Measurements from ENCODE around the gene RAB4B.
"Not testable (repeated sequence)": the region's sequence is repeated elsewhere in the genome, so short reads cannot be mapped to it uniquely, and the experiment has no call there.

Gene RAB4B

GRCh38 chr19:40763526-40763925 lies 14.5 kb upstream of the RAB4B start:
- Histone ChIP-seq H3K27ac (ENCODE audit: low read depth, low read length) (no peak overlapping the region), H3K4me1 (ENCODE audit: control insufficient read depth in 1 of 2, insufficient read depth in 2 of 2, low read length in 2 of 2) (no peaks in the 10 kb centered on the region), H3K36me3 (ENCODE audit: control insufficient read depth in 1 of 2, insufficient read depth in 2 of 2, low read length in 2 of 2) (peaks cover 63 to 83% of the 10 kb centered on the region in 2 donors), H3K4me3 (ENCODE audit: low read depth in 1 of 2, low read length in 2 of 2) (no peak overlapping the region), H3K9ac (ENCODE audit: low read depth in 1 of 2, low read length in 2 of 2) (no peak overlapping the region), H3K9me3 (ENCODE audit: control insufficient read depth in 1 of 2, low read length in 2 of 2) (no peaks in the 10 kb centered on the region), H3K27me3 (ENCODE audit: control insufficient read depth in 1 of 2, insufficient read depth in 2 of 2, low read length in 2 of 2) (no peaks in the 10 kb centered on the region)

- H3K9me3 ChIP-seq (ENCODE audit: control insufficient read depth in 1 of 2, low read length in 2 of 2): no peaks in the 10 kb centered on the region
- no peak overlapping the region for H3K4me3 ChIP-seq (ENCODE audit: low read depth in 1 of 2, low read length in 2 of 2)
- H3K27ac ChIP-seq (ENCODE audit: low read depth, low read length): no peak overlapping the region
- H3K9ac ChIP-seq (ENCODE audit: low read depth in 1 of 2, low read length in 2 of 2): no peak overlapping the region
- H3K36me3 ChIP-seq (ENCODE audit: control insufficient read depth in 1 of 2, insufficient read depth in 2 of 2, low read length in 2 of 2): peaks cover 66 to 79% of the 10 kb centered on the region in 2 donors
- H3K27me3 ChIP-seq (ENCODE audit: control insufficient read depth in 1 of 2, insufficient read depth in 2 of 2, low read length in 2 of 2): no peaks in the 10 kb centered on the region
- H3K4me1 ChIP-seq (ENCODE audit: control insufficient read depth in 1 of 2, insufficient read depth in 2 of 2, low read length in 2 of 2): no peaks in the 10 kb centered on the region
Observed at GRCh38 chr19:40763963-40764362, 14.1 kb upstream of the RAB4B start.

- H3K9ac ChIP-seq (ENCODE audit: low read depth in 1 of 2, low read length in 2 of 2); H3K9me3 ChIP-seq (ENCODE audit: control insufficient read depth in 1 of 2, low read length in 2 of 2); H3K4me3 ChIP-seq (ENCODE audit: low read depth in 1 of 2, low read length in 2 of 2); H3K27me3 ChIP-seq (ENCODE audit: control insufficient read depth in 1 of 2, insufficient read depth in 2 of 2, low read length in 2 of 2); H3K27ac ChIP-seq (ENCODE audit: low read depth, low read length); H3K4me1 ChIP-seq (ENCODE audit: control insufficient read depth in 1 of 2, insufficient read depth in 2 of 2, low read length in 2 of 2): not testable (repeated sequence)
- peaks cover 47 to 55% of the 10 kb centered on the region in 2 donors for H3K36me3 ChIP-seq (ENCODE audit: control insufficient read depth in 1 of 2, insufficient read depth in 2 of 2, low read length in 2 of 2)
Observed at GRCh38 chr19:40766385-40766784, 11.7 kb upstream of the RAB4B start.

- peaks cover 0 to 5% of the 10 kb centered on the region in 2 donors for H3K9me3 ChIP-seq (ENCODE audit: control insufficient read depth in 1 of 2, low read length in 2 of 2)
- no peak overlapping the region for H3K27ac ChIP-seq (ENCODE audit: low read depth, low read length)
- H3K9ac ChIP-seq (ENCODE audit: low read depth in 1 of 2, low read length in 2 of 2): no peak overlapping the region
- no peaks in the 10 kb centered on the region for H3K4me1 ChIP-seq (ENCODE audit: control insufficient read depth in 1 of 2, insufficient read depth in 2 of 2, low read length in 2 of 2)
- no peaks in the 10 kb centered on the region for H3K27me3 ChIP-seq (ENCODE audit: control insufficient read depth in 1 of 2, insufficient read depth in 2 of 2, low read length in 2 of 2)
- H3K4me3 ChIP-seq (ENCODE audit: low read depth in 1 of 2, low read length in 2 of 2): no peak overlapping the region
- peaks cover 25 to 30% of the 10 kb centered on the region in 2 donors for H3K36me3 ChIP-seq (ENCODE audit: control insufficient read depth in 1 of 2, insufficient read depth in 2 of 2, low read length in 2 of 2)
Observed at GRCh38 chr19:40768869-40769268, 9.2 kb upstream of the RAB4B start.

GRCh38 chr19:40771101-40771862 lies 6.8 kb upstream of the RAB4B start:
- not testable (repeated sequence) for H3K4me3 ChIP-seq (ENCODE audit: low read depth in 1 of 2, low read length in 2 of 2); H3K27ac ChIP-seq (ENCODE audit: low read depth, low read length); H3K9me3 ChIP-seq (ENCODE audit: control insufficient read depth in 1 of 2, low read length in 2 of 2); H3K4me1 ChIP-seq (ENCODE audit: control insufficient read depth in 1 of 2, insufficient read depth in 2 of 2, low read length in 2 of 2); H3K9ac ChIP-seq (ENCODE audit: low read depth in 1 of 2, low read length in 2 of 2); H3K36me3 ChIP-seq (ENCODE audit: control insufficient read depth in 1 of 2, insufficient read depth in 2 of 2, low read length in 2 of 2); H3K27me3 ChIP-seq (ENCODE audit: control insufficient read depth in 1 of 2, insufficient read depth in 2 of 2, low read length in 2 of 2)

GRCh38 chr19:40774916-40775631 lies 3.0 kb upstream of the RAB4B start, which contains the start of gene MIA:
Gene MIA, plus strand, starts transcription at chr19:40775521. Its CDS starts 22 bp downstream, at chr19:40775543.
- Histone ChIP-seq H3K4me3 (ENCODE audit: low read depth in 1 of 2, low read length in 2 of 2) (no peak within 1 kb of the TSS), H3K9me3 (ENCODE audit: control insufficient read depth in 1 of 2, low read length in 2 of 2) (peaks cover 0 to 5% of the 10 kb centered on the region in 2 donors), H3K36me3 (ENCODE audit: control insufficient read depth in 1 of 2, insufficient read depth in 2 of 2, low read length in 2 of 2) (no peaks in the 10 kb centered on the region), H3K27ac (ENCODE audit: low read depth, low read length) (no peak within 1 kb of the TSS), H3K9ac (ENCODE audit: low read depth in 1 of 2, low read length in 2 of 2) (no peak within 1 kb of the TSS), H3K4me1 (ENCODE audit: control insufficient read depth in 1 of 2, insufficient read depth in 2 of 2, low read length in 2 of 2) (peaks cover 12 to 15% of the 10 kb centered on the region in 2 donors), H3K27me3 (ENCODE audit: control insufficient read depth in 1 of 2, insufficient read depth in 2 of 2, low read length in 2 of 2) (no peaks in the 10 kb centered on the region)

GRCh38 chr19:40775632-40776022 lies 2.4 kb upstream of the RAB4B start:
- H3K27me3 ChIP-seq (ENCODE audit: control insufficient read depth in 1 of 2, insufficient read depth in 2 of 2, low read length in 2 of 2): no peaks in the 10 kb centered on the region
- H3K27ac ChIP-seq (ENCODE audit: low read depth, low read length): no peak overlapping the region
- no peak overlapping the region for H3K4me3 ChIP-seq (ENCODE audit: low read depth in 1 of 2, low read length in 2 of 2)
- H3K36me3 ChIP-seq (ENCODE audit: control insufficient read depth in 1 of 2, insufficient read depth in 2 of 2, low read length in 2 of 2): no peaks in the 10 kb centered on the region
- peaks cover 12 to 15% of the 10 kb centered on the region in 2 donors for H3K4me1 ChIP-seq (ENCODE audit: control insufficient read depth in 1 of 2, insufficient read depth in 2 of 2, low read length in 2 of 2)
- no peak overlapping the region for H3K9ac ChIP-seq (ENCODE audit: low read depth in 1 of 2, low read length in 2 of 2)
- H3K9me3 ChIP-seq (ENCODE audit: control insufficient read depth in 1 of 2, low read length in 2 of 2): peaks cover 0 to 5% of the 10 kb centered on the region in 2 donors

GRCh38 chr19:40776364-40776763 lies 1.7 kb upstream of the RAB4B start:
- Histone ChIP-seq H3K9ac (ENCODE audit: low read depth in 1 of 2, low read length in 2 of 2) (no peak overlapping the region), H3K27me3 (ENCODE audit: control insufficient read depth in 1 of 2, insufficient read depth in 2 of 2, low read length in 2 of 2) (no peaks in the 10 kb centered on the region), H3K4me1 (ENCODE audit: control insufficient read depth in 1 of 2, insufficient read depth in 2 of 2, low read length in 2 of 2) (peaks cover 12 to 15% of the 10 kb centered on the region in 2 donors), H3K27ac (ENCODE audit: low read depth, low read length) (no peak overlapping the region), H3K4me3 (ENCODE audit: low read depth in 1 of 2, low read length in 2 of 2) (no peak overlapping the region), H3K9me3 (ENCODE audit: control insufficient read depth in 1 of 2, low read length in 2 of 2) (no peaks in the 10 kb centered on the region), H3K36me3 (ENCODE audit: control insufficient read depth in 1 of 2, insufficient read depth in 2 of 2, low read length in 2 of 2) (no peaks in the 10 kb centered on the region)

GRCh38 chr19:40776932-40777644 lies 959 bp upstream of the RAB4B start:
- Histone ChIP-seq H3K9ac (ENCODE audit: low read depth in 1 of 2, low read length in 2 of 2) (peak overlapping the region; percentile 90 to 94), H3K27me3 (ENCODE audit: control insufficient read depth in 1 of 2, insufficient read depth in 2 of 2, low read length in 2 of 2) (no peaks in the 10 kb centered on the region), H3K27ac (ENCODE audit: low read depth, low read length) (peak overlapping the region; percentile 98), H3K4me1 (ENCODE audit: control insufficient read depth in 1 of 2, insufficient read depth in 2 of 2, low read length in 2 of 2) (peaks cover 12 to 15% of the 10 kb centered on the region in 2 donors), H3K9me3 (ENCODE audit: control insufficient read depth in 1 of 2, low read length in 2 of 2) (no peaks in the 10 kb centered on the region), H3K4me3 (ENCODE audit: low read depth in 1 of 2, low read length in 2 of 2) (peak overlapping the region; percentile 84 to 91), H3K36me3 (ENCODE audit: control insufficient read depth in 1 of 2, insufficient read depth in 2 of 2, low read length in 2 of 2) (peaks cover 0 to under 1% of the 10 kb centered on the region in 2 donors)

GRCh38 chr19:40777645-40777936 lies 456 bp upstream of the RAB4B start:
- peak overlapping the region; percentile 84 to 91 for H3K4me3 ChIP-seq (ENCODE audit: low read depth in 1 of 2, low read length in 2 of 2)
- peaks cover 0 to 3% of the 10 kb centered on the region in 2 donors for H3K36me3 ChIP-seq (ENCODE audit: control insufficient read depth in 1 of 2, insufficient read depth in 2 of 2, low read length in 2 of 2)
- peaks cover 12 to 15% of the 10 kb centered on the region in 2 donors for H3K4me1 ChIP-seq (ENCODE audit: control insufficient read depth in 1 of 2, insufficient read depth in 2 of 2, low read length in 2 of 2)
- no peaks in the 10 kb centered on the region for H3K9me3 ChIP-seq (ENCODE audit: control insufficient read depth in 1 of 2, low read length in 2 of 2)
- peak overlapping the region; percentile 98 for H3K27ac ChIP-seq (ENCODE audit: low read depth, low read length)
- no peaks in the 10 kb centered on the region for H3K27me3 ChIP-seq (ENCODE audit: control insufficient read depth in 1 of 2, insufficient read depth in 2 of 2, low read length in 2 of 2)
- peak overlapping the region; percentile 90 to 94 for H3K9ac ChIP-seq (ENCODE audit: low read depth in 1 of 2, low read length in 2 of 2)
